ENCODE data around the gene PCAT7.
"Not testable (repeated sequence)": the region's sequence is repeated elsewhere in the genome, so short reads cannot be mapped to it uniquely, and the experiment has no call there.

PCAT7 gene

GRCh38 chr9:94563548-94563947, 8.7 kb downstream of the PCAT7 start:
- DNase-seq (ENCODE audit: low spot score): no peak

- DNase-seq (ENCODE audit: low spot score): not testable (repeated sequence)
Measured at GRCh38 chr9:94564279-94564678, 9.4 kb downstream of the PCAT7 start.

GRCh38 chr9:94566550-94566949, 11.7 kb downstream of the PCAT7 start:
- DNase-seq (ENCODE audit: low spot score): no peak

GRCh38 chr9:94567271-94567670, 12.4 kb downstream of the PCAT7 start:
- DNase-seq (ENCODE audit: low spot score): no peak

GRCh38 chr9:94568250-94568889, 13.5 kb downstream of the PCAT7 start:
- DNase-seq (ENCODE audit: low spot score): no peak

- no peak for DNase-seq (ENCODE audit: low spot score)
Measured at GRCh38 chr9:94568972-94569712, 14.3 kb downstream of the PCAT7 start.

GRCh38 chr9:94576131-94576530, 21.2 kb downstream of the PCAT7 start:
- no peak for DNase-seq (ENCODE audit: low spot score)

- no peak for DNase-seq (ENCODE audit: low spot score)
Measured at GRCh38 chr9:94577036-94577435, 22.2 kb downstream of the PCAT7 start.

- DNase-seq (ENCODE audit: low spot score): no peak
Measured at GRCh38 chr9:94577571-94577970, 22.7 kb downstream of the PCAT7 start.

GRCh38 chr9:94581728-94582127, 26.8 kb downstream of the PCAT7 start:
- DNase-seq (ENCODE audit: low spot score): no peak

GRCh38 chr9:94584555-94584954, 29.7 kb downstream of the PCAT7 start:
- DNase-seq (ENCODE audit: low spot score): no peak

GRCh38 chr9:94586316-94586715, 31.4 kb downstream of the PCAT7 start:
- DNase-seq (ENCODE audit: low spot score): no peak

GRCh38 chr9:94586814-94587213, 31.9 kb downstream of the PCAT7 start:
- no peak for DNase-seq (ENCODE audit: low spot score)

- DNase-seq (ENCODE audit: low spot score): no peak
Measured at GRCh38 chr9:94588681-94589080, 33.8 kb downstream of the PCAT7 start.

GRCh38 chr9:94591046-94591545, 36.2 kb downstream of the PCAT7 start:
- not testable (repeated sequence) for DNase-seq (ENCODE audit: low spot score)

GRCh38 chr9:94591876-94592275, 37.0 kb downstream of the PCAT7 start:
- DNase-seq (ENCODE audit: low spot score): no peak

GRCh38 chr9:94592683-94593082, 37.8 kb downstream of the PCAT7 start:
- not testable (repeated sequence) for DNase-seq (ENCODE audit: low spot score)

- DNase-seq (ENCODE audit: low spot score): no peak
Measured at GRCh38 chr9:94593459-94594345, 38.8 kb downstream of the PCAT7 start, which contains the start of gene FBP2. Gene FBP2 (minus strand): TSS chr9:94593824. CDS start chr9:94593726, 98 bp downstream.

GRCh38 chr9:94599102-94599501, 44.2 kb downstream of the PCAT7 start:
- DNase-seq (ENCODE audit: low spot score): no peak

- DNase-seq (ENCODE audit: low spot score): no peak
Measured at GRCh38 chr9:94600258-94600657, 45.4 kb downstream of the PCAT7 start.

- no peak for DNase-seq (ENCODE audit: low spot score)
Measured at GRCh38 chr9:94600715-94601114, 45.8 kb downstream of the PCAT7 start.

- no peak for DNase-seq (ENCODE audit: low spot score)
Measured at GRCh38 chr9:94602666-94603065, 47.8 kb downstream of the PCAT7 start.
